AML-193 (cell line): ENCODE measurements around the gene UBE2D2.
"Not testable (repeated sequence)": the region's sequence is repeated elsewhere in the genome, so short reads cannot be mapped to it uniquely, and the experiment has no call there.

ENCODE experiments used
- DNase-seq, 2 experiments: peaks; one replicate each; lab custom pipeline; 2025; lab: John Stamatoyannopoulos, UW

The UBE2D2 gene

DNA sequence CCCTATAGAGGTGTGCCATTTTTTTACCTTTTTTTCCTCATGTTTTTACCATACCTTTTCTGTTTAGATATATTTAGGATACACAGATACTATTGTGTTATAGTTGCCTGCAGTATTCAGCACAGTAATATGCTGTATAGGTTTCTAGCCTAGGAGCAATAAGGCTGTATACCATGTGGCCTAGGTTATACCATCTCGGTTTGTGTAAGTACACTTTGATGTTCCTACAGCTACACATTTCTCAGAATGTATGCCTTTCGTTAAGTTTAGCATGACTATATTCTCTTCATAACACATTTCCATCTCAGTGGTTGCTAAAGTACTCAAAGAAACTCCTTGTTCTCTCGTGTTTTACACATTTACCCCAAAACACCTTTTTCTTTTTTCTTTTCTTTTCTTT lies 23.0 kb downstream of the UBE2D2 start:
- no peak for DNase-seq

- DNase-seq: not testable (repeated sequence)
These were observed 27.0 kb downstream of the UBE2D2 start for GRCh38 chr5:139588116-139588515.

DNA sequence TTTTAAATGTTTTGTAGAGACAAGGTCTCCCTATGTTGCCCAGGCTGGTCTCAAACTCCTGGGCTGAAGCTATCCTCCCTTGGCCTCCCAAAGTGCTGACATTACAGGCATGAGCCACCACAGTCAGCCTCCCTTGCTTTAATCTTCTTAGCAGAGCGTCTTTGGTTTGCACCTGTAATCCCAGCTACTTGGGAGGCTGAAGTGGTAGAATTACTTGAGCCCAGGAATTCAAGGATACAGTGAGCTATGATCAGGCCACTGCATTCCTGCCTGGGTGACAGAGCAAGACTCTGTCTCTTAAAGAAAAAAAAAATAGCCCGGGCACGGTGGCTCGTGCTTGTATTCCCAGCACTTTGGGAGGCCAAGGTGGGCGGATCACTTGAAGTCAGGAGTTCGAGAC lies 27.8 kb downstream of the UBE2D2 start:
- no peak for DNase-seq

DNA sequence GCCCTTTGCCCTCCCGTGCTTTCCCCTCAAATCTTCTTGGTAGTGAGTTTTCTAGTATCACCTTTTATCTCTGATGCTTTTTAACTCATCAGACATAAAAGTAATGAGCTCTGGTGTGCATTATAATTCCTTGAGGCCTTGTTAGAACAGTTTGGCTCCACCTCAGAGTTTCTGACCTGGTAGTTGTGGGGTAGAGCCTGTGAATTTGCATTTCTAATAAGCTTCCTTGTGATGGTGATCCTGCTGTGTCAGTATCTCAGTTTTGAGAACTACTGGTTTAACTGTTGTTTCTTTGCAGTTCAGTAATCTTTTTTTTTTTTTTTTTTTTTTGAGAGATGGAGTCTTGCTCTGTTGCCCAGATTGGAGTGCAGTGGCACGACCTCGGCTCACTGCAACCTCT lies 31.1 kb downstream of the UBE2D2 start:
- DNase-seq: no peak

DNA sequence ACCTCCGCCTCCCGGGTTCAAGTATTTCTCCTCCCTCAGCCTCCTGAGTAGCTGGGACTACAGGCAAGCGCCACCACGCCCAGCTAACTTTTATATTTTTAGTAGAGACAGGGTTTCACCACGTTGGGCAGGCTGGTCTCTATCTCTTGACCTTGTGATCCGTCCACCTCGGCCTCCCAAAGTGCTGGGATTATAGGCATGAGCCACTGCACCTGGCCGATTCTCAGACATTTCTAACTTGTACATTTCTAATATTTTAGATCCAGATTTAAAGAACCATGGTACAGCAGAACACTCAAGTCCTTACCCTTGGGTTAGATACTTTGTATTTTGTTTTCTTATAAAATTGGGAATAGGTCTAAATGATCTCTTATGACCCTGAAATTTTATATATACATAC lies 31.9 kb downstream of the UBE2D2 start:
- DNase-seq: not testable (repeated sequence)

DNA sequence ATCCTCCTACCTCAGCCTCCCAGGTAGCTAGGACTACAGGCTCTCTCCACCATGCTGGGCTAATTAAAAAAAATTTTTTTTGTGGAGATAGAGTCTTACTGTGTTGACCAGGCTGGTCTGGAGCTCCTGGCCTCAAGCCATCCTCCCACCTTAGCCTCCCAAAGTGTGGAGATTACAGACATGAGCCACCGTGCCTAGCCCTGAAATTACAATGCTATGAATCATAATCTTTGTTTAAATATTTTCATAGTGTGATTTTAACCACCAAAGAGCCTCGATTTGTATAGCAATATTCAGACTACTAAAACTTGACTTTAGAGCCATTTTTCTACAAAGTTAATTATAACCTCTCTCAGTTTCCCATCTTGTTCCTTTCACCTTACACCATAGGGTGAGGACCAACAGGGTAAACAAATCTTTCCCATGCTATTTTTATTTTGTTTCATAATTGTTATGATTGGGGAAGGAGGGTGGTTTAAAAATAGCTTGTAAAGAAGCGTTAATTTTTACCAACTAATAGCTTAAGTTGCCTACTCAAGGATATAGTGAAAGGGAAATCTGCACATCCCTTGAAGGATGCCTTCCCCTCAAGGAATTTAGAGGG lies 32.7 kb downstream of the UBE2D2 start:
- DNase-seq: no peak

GRCh38 chr5:139597134-139597533 lies 36.0 kb downstream of the UBE2D2 start:
- DNase-seq: no peak

- not testable (repeated sequence) for DNase-seq
These were observed 37.4 kb downstream of the UBE2D2 start for GRCh38 chr5:139598601-139598965.

GRCh38 chr5:139600336-139600949 lies 39.3 kb downstream of the UBE2D2 start:
- no peak for DNase-seq

DNA sequence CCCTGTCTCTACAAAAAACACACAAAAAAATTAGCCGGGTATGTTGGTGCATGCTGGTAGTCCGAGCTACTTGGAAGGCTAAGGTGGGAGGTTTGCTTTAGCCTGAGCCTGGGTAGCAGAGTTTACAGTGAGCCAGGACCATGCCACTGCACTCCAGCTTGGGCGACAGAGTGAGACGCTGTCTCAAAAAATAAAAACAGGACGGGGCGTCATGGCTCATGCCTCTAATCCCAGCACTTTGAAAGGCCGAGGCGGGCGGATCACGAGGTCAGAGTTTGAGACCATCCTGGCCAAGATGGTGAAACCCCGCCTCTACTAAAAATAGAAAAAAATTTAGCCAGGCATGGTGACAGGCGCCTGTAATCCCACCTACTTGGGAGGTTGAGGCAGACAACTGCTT lies 40.3 kb downstream of the UBE2D2 start:
- DNase-seq: no peak

DNA sequence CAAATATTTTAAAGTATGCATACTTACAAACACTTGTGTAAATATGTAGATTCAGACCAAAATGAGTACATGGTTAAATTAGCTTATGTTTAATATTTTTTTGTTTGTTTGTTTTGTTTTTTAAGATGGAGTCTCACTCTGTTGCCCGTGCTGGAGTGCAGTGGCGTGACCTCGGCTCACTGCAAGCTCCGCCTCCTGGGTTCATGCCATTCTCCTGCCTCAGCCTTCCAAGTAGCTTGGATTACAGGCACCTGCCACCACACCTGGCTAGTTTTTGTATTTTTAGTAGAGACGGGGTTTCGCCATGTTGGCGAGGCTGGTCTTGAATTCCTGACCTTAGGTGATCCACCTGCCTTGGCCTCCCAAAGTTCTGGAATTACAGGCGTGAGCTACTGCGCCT lies 40.8 kb downstream of the UBE2D2 start:
- DNase-seq: not testable (repeated sequence)

DNA sequence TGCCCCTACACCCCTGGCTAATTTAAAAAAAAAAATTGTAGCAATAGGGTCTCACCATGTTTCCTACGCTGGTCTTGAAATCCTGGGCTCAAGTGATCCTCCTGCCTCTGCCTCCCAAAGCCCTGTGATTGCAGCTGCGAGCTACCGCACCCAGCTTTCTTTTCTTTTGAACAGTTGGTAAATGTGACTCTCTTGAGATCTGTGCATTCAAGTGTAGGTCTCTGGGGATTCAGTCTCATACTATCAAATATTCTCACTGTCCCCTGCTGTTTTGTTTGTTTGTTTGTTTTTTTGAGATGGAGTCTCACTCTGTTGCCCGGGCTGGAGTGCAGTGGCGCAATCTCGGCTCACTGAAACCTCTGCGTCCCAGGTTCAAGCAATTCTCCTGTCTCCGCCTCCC lies 44.7 kb downstream of the UBE2D2 start:
- no peak for DNase-seq

DNA sequence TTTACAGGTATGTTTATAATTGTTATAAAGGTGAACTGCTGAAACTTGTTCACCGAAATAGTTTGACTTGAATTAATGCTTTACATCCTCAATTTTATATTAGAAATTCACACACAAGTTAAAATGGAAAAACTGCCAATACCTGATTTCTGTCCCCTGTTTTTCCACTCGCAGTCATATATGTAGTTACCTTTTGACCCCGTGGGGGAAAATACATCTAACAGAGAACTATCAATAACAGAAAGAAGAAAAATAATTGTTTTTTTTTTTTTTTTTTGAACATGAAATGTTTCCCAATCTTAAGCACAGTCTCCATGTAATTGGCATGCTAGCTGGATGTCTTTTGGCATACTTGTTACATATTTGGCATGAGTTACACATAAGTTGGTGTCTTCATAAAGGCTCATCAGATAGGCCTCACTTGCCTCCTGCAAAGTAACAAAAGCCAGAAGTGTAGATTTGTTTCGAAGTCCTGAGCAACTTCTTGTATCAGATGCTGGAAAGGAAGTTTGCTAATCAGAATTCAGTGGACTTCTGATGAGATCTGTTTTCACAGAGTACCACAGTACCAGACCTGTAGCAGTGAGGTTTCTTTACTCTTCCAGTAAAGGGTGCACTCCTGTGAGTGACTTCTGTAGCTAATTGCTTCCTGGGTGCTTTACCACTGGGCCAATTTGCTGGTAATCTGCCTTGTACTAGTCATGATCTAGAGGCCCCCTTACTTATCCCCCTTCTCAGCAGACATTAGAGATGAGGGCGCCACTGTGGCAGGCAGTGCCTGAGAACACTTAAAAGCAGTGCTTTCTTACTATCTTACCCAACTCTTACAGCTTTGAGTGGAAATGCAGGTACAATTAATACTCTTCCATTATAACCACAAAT lies 50.8 kb downstream of the UBE2D2 start:
- DNase-seq: no peak

- DNase-seq: no peak
These were observed 58.7 kb downstream of the UBE2D2 start for GRCh38 chr5:139619861-139620260.

GRCh38 chr5:139625398-139625797 lies 64.3 kb downstream of the UBE2D2 start:
- not testable (repeated sequence) for DNase-seq

DNA sequence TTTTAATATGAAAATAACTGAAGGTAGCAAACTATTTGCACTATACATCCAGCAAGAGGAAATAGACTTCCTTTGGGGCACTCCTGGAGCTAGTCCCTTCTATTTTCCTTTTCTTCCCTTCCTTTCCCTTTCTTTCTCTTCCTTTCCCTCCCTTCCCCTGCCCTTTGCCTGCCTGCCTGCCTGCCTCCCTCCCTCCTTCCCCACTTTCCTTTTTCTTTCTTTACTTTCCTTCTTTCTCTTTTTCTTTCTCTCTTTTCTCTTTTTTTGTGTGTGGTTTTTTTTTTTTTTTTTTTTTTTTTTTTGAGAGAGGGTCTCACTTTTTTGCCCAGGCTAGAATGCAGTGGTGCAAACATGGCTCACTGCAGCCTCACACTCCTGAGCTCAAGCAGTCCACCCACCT lies 69.7 kb downstream of the UBE2D2 start:
- no peak for DNase-seq

- DNase-seq: no peak
These were observed 70.5 kb downstream of the UBE2D2 start for GRCh38 chr5:139631520-139632165.

DNA sequence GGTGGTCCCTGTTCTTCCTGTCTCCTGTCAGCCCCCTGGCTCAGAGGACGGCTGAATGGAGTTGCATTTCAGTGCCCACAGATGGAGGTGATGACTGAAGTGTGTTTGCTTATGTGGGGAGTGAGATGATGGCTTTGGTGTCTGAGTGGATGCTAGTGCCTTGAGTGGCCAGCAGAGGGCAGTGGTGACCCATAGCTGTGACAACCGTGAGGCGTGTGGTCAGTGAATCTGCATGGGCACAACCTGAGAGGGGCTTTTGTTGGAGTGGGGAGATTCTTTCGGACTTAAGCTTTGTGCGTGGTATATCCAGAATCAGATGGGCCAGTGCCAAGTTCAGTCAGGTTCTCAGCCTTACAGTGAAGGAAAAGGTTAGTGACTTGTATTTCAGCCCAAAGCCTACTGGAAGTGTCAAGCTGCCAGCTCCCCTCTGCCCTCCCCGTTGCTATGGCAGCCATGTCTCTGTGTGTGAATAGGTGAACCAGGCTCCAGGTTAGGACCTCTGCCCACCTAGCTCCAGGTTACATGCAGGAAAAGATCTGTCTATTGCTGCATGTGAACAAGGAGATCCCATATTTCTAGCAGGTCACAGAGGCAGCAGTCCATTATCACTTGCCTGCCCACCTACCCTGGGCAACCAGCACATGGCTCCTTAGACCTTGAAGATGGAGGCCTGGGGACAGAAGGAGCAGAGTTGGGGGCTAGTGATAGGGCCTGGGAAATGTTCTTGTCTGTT lies 72.3 kb downstream of the UBE2D2 start:
- DNase-seq: peak; percentile 61 to 73

- DNase-seq: no peak
These were observed 72.8 kb downstream of the UBE2D2 start for GRCh38 chr5:139634028-139634325.

- no peak for DNase-seq
These were observed 73.4 kb downstream of the UBE2D2 start for GRCh38 chr5:139634541-139634940.

DNA sequence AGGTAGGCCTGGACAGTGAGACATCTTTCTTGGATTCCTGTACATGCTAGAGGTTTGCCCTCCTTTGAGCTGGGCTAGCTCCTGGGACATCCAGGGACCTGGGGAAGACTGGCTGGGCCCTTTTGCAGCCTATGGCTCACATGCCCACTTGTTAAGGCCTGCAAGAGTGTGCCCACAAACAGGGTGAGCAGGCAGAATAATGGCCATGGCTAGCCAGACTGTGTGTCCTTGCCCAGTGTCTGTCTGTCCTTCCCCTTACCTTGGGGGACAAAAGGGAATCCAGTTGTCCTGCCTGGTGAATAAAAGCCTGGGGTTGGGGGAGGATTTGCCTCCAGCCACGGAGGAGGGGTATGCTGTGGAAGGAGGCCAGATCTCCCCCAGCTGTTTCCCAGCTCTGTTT lies 74.1 kb downstream of the UBE2D2 start:
- no peak for DNase-seq

GRCh38 chr5:139635606-139636206 lies 74.6 kb downstream of the UBE2D2 start:
- peak; percentile 15 for DNase-seq
